ENCODE measurements around the gene TDRD12.
"Not testable (repeated sequence)": the region's sequence is repeated elsewhere in the genome, so short reads cannot be mapped to it uniquely, and the experiment has no call there.

GRCh38 chr19:32832825-32833224 is 113.3 kb downstream of the TDRD12 start:
- TF ChIP-seq, protein P1, sequence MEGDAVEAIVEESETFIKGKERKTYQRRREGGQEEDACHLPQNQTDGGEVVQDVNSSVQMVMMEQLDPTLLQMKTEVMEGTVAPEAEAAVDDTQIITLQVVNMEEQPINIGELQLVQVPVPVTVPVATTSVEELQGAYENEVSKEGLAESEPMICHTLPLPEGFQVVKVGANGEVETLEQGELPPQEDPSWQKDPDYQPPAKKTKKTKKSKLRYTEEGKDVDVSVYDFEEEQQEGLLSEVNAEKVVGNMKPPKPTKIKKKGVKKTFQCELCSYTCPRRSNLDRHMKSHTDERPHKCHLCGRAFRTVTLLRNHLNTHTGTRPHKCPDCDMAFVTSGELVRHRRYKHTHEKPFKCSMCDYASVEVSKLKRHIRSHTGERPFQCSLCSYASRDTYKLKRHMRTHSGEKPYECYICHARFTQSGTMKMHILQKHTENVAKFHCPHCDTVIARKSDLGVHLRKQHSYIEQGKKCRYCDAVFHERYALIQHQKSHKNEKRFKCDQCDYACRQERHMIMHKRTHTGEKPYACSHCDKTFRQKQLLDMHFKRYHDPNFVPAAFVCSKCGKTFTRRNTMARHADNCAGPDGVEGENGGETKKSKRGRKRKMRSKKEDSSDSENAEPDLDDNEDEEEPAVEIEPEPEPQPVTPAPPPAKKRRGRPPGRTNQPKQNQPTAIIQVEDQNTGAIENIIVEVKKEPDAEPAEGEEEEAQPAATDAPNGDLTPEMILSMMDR (conservative IDR thresholded peaks at IDR 0.05; ENCODE audit: low read depth, low read length), result not testable (repeated sequence)
- TF ChIP-seq EZH2 (IDR thresholded peaks at IDR 0.05; ENCODE audit: borderline replicate concordance, low read depth, low read length, poor library complexity, severe bottlenecking), result not testable (repeated sequence)

Data from A673 (cell line).